Duodenal mucosa (tissue), 2 donors: ENCODE data around the gene EML1.

Experiments
- H3K27ac ChIP-seq: one replicate; pipeline ENCODE4 v1.7.0; 2013; ENCODE audit warnings: low read depth, low read length
- H3K27me3 ChIP-seq, 2 donors: one replicate each; pipeline ENCODE4 v1.7.0; 2013; ENCODE audit warnings: low read length in 2 of 2, control low read depth in 1 of 2; ENCODE audit not compliant: insufficient read depth in 2 of 2, control insufficient read depth in 1 of 2
- H3K36me3 ChIP-seq, 2 donors: one replicate each; pipeline ENCODE4 v1.7.0; 2013; ENCODE audit warnings: low read length in 2 of 2, control low read depth in 1 of 2; ENCODE audit not compliant: insufficient read depth in 2 of 2, control insufficient read depth in 1 of 2
- H3K4me1 ChIP-seq, 2 donors: one replicate each; pipeline ENCODE4 v1.7.0; 2013; ENCODE audit warnings: low read length in 2 of 2, control low read depth in 1 of 2; ENCODE audit not compliant: insufficient read depth in 2 of 2, control insufficient read depth in 1 of 2
- H3K4me3 ChIP-seq, 2 donors: one replicate each; pipeline ENCODE4 v1.7.0; 2013; ENCODE audit warnings: low read length in 2 of 2, low read depth in 1 of 2
- H3K9ac ChIP-seq, 2 donors: one replicate each; pipeline ENCODE4 v1.7.0; 2013; ENCODE audit warnings: low read length in 2 of 2, low read depth in 1 of 2
- H3K9me3 ChIP-seq, 2 donors: one replicate each; pipeline ENCODE4 v1.7.0; 2013; ENCODE audit warnings: low read length in 2 of 2, control low read depth in 1 of 2; ENCODE audit not compliant: control insufficient read depth in 1 of 2

EML1 gene

GRCh38 chr14:99749763-99750715 is 43.2 kb upstream of the EML1 start:
- Histone ChIP-seq H3K27me3 (peaks cover 20 to 38% of the 10 kb centered on the region in 2 donors), H3K36me3 (no peaks in the 10 kb centered on the region), H3K4me1 (peaks cover 9 to 27% of the 10 kb centered on the region in 2 donors), H3K9ac (no peak overlapping the region), H3K27ac (no peak overlapping the region), H3K4me3 (no peak overlapping the region), H3K9me3 (no peaks in the 10 kb centered on the region)

GRCh38 chr14:99750746-99751450 is 42.3 kb upstream of the EML1 start:
- peak overlapping the region in 1 of 2 donors; percentile 10 for H3K9ac ChIP-seq
- peaks cover 20 to 41% of the 10 kb centered on the region in 2 donors for H3K27me3 ChIP-seq
- H3K4me1 ChIP-seq = peaks cover 8 to 28% of the 10 kb centered on the region in 2 donors
- H3K36me3 ChIP-seq = no peaks in the 10 kb centered on the region
- no peaks in the 10 kb centered on the region for H3K9me3 ChIP-seq
- H3K4me3 ChIP-seq = no peak overlapping the region
- H3K27ac ChIP-seq = no peak overlapping the region

GRCh38 chr14:99751539-99752485 is 41.4 kb upstream of the EML1 start:
- Histone ChIP-seq H3K4me3 (no peak overlapping the region), H3K27me3 (peaks cover 20 to 41% of the 10 kb centered on the region in 2 donors), H3K27ac (peak overlapping the region; percentile 56), H3K9ac (peak overlapping the region in 1 of 2 donors; percentile 10), H3K36me3 (no peaks in the 10 kb centered on the region), H3K4me1 (peaks cover 6 to 25% of the 10 kb centered on the region in 2 donors), H3K9me3 (no peaks in the 10 kb centered on the region)

GRCh38 chr14:99752486-99753121 is 40.6 kb upstream of the EML1 start:
- H3K27ac ChIP-seq = peak overlapping the region; percentile 58
- H3K9ac ChIP-seq = no peak overlapping the region
- H3K4me3 ChIP-seq = no peak overlapping the region
- H3K9me3 ChIP-seq = no peaks in the 10 kb centered on the region
- peaks cover 20 to 41% of the 10 kb centered on the region in 2 donors for H3K27me3 ChIP-seq
- no peaks in the 10 kb centered on the region for H3K36me3 ChIP-seq
- peaks cover 6 to 25% of the 10 kb centered on the region in 2 donors for H3K4me1 ChIP-seq

- H3K27me3 ChIP-seq = peaks cover 20 to 41% of the 10 kb centered on the region in 2 donors
- peak overlapping the region; percentile 36 for H3K27ac ChIP-seq
- H3K4me1 ChIP-seq = peaks cover 6 to 29% of the 10 kb centered on the region in 2 donors
- no peak overlapping the region for H3K4me3 ChIP-seq
- H3K9ac ChIP-seq = no peak overlapping the region
- no peaks in the 10 kb centered on the region for H3K9me3 ChIP-seq
- H3K36me3 ChIP-seq = no peaks in the 10 kb centered on the region
Measured at GRCh38 chr14:99753225-99754140, 39.7 kb upstream of the EML1 start.

- Histone ChIP-seq H3K36me3 (no peaks in the 10 kb centered on the region), H3K9me3 (no peaks in the 10 kb centered on the region), H3K27ac (no peak overlapping the region), H3K27me3 (peaks cover 20 to 38% of the 10 kb centered on the region in 2 donors), H3K4me3 (no peak overlapping the region), H3K4me1 (peaks cover 6 to 29% of the 10 kb centered on the region in 2 donors), H3K9ac (no peak overlapping the region)
Measured at GRCh38 chr14:99754141-99755067, 38.8 kb upstream of the EML1 start.

- Histone ChIP-seq H3K36me3 (no peaks in the 10 kb centered on the region), H3K27me3 (peaks cover 20 to 35% of the 10 kb centered on the region in 2 donors), H3K4me3 (no peak overlapping the region), H3K4me1 (peaks cover 6 to 29% of the 10 kb centered on the region in 2 donors), H3K9me3 (no peaks in the 10 kb centered on the region), H3K9ac (no peak overlapping the region), H3K27ac (no peak overlapping the region)
Measured at GRCh38 chr14:99755068-99755405, 38.2 kb upstream of the EML1 start.
